SKM-1 (cell line): ENCODE data around the gene ORC2.
"Not testable (repeated sequence)": the region's sequence is repeated elsewhere in the genome, so short reads cannot be mapped to it uniquely, and the experiment has no call there.

Experiments used
- DNase-seq: peaks from one replicate; lab custom pipeline; 2025; ENCODE audit not compliant: unreplicated experiment; lab: John Stamatoyannopoulos, UW

Gene ORC2

DNA sequence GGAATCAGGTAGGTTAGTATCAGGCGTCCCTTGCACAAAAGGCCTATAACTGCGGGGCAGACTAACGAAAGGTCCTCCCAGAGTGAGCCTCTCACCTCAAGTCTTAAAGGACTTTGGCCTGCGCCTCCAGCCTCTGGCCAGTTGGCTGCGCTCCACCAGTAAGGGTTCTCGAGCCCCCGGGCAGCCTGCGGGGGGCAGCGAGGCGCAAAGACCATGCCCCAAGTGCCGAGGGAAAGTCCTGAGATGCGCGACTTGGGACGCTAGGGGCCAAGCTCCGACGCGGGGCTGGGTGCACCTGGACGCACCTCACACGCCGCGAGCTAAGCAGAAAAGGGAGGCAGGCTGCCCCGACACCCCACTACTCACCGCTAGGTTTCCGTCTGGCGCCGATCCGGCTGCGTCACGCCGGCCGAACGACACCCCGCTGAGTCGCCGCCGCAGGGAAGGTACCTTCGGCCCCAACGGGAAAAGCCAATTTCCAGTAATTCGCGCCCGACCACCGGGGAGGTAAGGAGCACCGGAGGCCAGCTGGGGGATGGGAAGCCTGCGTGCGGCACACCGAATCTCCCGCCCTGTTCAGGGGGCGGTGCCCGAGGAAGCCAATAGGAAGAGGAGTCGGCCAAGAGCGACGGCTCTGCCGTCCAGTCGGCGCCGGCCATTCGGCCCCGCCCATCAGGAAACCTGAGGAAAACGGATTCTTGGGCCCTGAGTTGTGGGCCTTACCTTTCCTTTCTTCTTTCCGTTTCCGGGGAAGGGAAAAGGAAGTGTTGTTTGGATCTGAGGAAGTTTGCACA lies at the start of gene ORC2:
Gene ORC2 (minus strand): TSS at position 537 of the 794 bp plus-strand sequence. CDS start 5,537 bp downstream, outside the sequence.
- DNase-seq: peak; percentile 90

GRCh38 chr2:201008296-201008829 lies 44.9 kb upstream of the ORC2 start:
- DNase-seq: no peak

DNA sequence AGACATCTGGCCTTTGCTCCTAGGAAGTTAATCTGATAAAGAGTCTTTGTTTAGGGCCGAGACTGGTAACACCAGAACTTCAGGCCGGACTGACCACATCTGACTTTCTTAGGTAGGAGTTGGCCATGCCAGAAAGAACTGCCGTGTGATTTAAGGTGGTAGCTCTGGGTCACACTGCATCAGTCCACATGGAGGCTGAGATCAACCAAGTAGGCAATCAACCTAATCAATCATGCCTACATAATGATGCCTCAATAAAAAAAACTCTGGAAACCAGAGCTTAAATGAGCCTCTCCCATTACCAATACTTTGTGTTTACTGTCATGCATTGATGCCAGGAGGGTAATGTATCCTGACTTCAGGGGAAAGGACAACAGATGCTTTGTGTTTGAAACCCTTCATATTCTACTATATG lies 44.1 kb upstream of the ORC2 start:
- DNase-seq: no peak

- no peak for DNase-seq
Measured at GRCh38 chr2:201006704-201007103, 43.2 kb upstream of the ORC2 start.

DNA sequence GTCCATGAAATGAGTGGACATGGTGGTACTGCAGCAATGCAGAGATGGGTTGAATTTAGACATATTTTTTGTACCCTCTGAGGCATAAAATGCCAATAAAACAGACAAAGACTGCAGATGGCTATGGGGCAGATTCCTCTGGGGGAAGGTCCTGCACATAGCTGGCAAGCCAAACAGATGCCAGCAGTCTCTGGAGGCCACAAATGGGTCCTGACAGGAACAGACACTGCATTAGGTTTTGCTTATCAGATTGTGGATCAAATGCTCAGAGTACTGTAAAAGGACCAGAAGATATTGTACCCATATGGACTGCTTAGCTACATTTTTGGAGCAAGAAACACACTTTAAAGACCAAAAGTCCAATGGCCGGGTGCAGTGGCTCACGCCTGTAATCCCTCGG lies 40.9 kb upstream of the ORC2 start:
- DNase-seq: no peak

DNA sequence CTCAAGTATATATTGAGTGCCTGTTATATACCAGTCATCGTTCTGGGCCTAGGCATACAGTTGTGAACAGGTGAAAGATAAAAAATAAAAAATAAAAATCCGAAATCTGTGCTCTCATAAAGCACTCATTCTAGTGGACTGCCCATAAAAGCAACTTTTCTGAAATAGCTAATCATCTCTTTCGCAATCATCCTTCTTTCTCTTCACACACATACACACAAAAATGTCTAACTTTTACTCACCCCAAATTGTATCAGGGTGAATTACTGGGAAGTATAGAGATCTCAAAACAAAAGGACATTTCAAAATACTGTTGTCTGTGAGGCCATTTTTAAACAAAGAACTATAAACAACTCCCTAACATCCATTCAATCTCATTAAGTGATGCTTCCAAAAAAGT lies 29.6 kb upstream of the ORC2 start:
- DNase-seq: no peak

- no peak for DNase-seq
Measured at GRCh38 chr2:200987137-200987536, 23.7 kb upstream of the ORC2 start.

- no peak for DNase-seq
Measured at GRCh38 chr2:200985799-200986198, 22.3 kb upstream of the ORC2 start.

DNA sequence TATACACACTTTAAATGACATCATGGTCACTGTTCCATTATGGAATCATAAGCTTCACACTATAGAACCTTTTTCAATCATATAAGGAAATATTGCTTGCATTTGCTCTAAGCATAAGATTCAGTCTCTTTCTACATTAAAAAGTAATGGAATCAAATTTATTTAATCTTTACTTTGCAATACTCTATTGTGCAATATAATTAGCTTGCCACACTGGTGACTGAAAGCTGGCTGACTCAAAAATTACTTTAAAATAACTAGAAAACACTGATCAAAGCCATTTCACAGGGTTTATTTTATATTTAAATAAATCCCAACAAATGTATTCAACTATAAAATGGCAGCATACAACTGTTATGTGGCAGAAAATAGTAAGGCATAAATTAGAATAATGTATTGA lies 13.2 kb upstream of the ORC2 start:
- DNase-seq: no peak

GRCh38 chr2:200975672-200976071 lies 12.2 kb upstream of the ORC2 start:
- DNase-seq: no peak

DNA sequence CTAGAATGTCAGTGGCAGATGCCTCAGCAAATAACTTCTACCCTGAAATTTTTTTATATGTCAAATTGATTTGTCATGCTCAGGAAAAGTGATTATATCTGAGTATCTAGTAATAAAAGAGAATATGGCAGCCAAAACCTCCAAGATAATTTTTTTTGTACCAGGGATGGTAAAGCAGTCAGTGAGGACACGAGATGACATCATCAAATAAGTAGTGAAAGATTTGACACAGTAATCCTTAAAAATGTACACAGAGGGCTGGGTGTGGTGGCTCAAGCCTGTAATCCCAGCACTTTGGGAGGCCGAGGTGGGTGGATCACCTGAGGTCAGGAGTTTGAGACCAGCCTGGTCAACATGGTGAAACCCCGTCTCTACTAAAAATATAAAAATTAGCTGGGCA lies 6.6 kb upstream of the ORC2 start:
- DNase-seq: not testable (repeated sequence)

GRCh38 chr2:200968735-200969134 lies 5.3 kb upstream of the ORC2 start:
- DNase-seq: no peak

- no peak for DNase-seq
Measured at GRCh38 chr2:200968162-200968561, 4.7 kb upstream of the ORC2 start.

DNA sequence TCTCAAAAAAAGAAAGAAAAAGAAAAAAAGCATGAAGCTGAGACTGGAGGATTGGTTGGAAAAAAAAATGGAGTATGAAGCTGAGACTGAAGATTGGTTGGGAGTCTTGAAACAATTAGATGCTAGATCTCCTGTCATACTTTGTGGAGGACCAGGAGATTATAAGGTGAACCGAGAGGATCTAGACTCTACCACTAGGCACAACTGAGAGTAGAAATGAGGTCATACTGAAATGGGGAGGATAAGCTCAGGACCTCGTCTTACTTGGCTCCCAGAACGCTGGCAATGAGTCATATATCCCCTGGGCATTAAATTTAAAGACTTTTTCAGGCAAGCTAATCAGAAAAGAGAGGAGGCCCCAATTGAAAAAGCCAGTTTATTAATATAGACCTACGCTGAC lies 3.3 kb upstream of the ORC2 start:
- DNase-seq: no peak

- no peak for DNase-seq
Measured at GRCh38 chr2:200964498-200964897, 1.0 kb upstream of the ORC2 start.

DNA sequence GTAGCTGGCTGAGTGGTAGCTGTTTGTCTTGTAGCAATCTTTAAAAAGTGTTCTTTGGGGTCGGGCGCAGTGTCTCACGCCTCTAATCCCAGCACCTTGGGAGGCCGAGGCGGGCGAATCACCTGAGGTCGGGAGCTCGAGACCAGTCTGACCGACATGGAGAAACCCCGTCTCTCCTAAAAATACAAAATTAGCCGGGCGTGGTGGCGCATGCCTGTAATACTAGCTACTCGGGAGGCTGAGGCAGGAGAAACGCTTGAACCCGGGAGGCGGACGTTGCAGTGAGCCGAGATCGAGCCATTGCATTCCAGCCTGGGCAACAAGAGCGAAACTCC lies 425 bp upstream of the ORC2 start:
- not testable (repeated sequence) for DNase-seq

- no peak for DNase-seq
Measured at GRCh38 chr2:200962811-200963123, 693 bp downstream of the ORC2 start.

DNA sequence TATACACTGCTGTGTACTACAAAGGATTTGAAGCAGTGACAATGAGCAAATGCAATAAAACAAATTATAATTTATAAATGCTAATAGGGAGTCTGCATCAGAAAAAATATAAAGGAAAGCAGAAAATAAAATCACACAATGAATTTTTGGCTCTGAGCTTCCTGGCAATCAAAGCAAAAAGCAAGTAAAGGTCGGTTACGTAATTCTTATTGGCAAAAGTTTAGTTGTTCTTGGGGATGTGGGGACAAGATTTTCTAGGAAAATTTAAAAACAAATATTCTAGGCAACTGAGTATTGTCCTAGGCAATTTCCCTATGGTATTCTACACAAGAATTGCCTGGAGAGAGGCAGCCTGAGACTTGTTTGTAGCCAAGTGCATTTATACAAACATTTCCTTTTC lies 1.8 kb downstream of the ORC2 start:
- no peak for DNase-seq

GRCh38 chr2:200950378-200950777 lies 13.1 kb downstream of the ORC2 start:
- no peak for DNase-seq

DNA sequence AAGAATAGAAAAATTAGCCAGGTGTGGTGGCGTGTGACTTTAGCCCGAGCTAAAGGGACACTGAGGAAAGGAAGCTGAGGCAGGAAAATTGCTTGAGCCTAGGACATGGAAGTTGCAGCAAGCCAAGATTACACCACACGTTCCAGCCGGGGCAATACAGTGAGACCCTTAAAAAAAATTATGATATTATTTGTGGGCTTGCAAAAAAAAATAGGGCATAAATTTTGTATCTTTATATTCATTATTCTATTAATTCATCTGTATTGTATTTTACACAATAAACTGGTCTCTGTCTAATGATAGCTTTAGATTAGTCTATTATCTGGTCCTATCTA lies 18.1 kb downstream of the ORC2 start:
- no peak for DNase-seq

- DNase-seq: no peak
Measured at GRCh38 chr2:200944467-200945394, 18.7 kb downstream of the ORC2 start.

DNA sequence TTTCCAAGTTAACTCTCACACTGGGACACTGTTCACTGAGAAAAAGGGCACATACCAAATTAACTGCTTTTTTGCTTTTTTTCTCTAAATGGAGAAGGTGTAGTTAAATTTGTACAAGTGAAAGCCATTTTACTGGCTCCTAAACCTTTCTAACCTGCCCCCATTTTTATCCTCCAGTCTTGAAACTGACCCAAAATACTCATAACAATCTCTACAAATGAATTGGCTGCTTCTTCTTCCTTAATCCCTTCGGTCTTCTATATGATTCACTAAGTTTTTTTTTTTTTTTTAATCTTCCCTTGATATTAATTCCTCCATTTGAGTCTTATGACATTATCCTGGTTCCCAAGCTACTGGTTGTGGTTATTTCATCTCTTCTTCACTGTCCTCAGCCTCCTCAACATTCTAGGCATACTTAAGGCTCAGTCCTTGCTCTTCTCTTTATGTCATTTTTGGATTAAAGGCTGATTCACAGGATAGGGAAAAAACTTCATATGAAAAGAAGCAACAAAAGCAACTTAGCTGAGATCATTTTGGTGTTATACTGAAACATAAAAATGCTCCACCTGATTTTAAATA lies 19.8 kb downstream of the ORC2 start:
- no peak for DNase-seq
